Adrenal gland (tissue), 12 donors: ENCODE data around the gene NPAS3. TPM values are rescaled to one million over a fixed set of nuclear protein-coding genes. Genes with fewer than 3 reads are reported as not detected.

Source experiments
- DNase-seq, 7 donors: peaks; one replicate each; pipeline ENCODE4 v3.0.0-alpha.2; 2019 to 2020
- H3K27ac ChIP-seq, 5 donors: fragments of 200-600 bp; sonication (generic) in 4 of 5; 1 replicate in 3 of 5; 2 replicates in 2 of 5; pipeline versions ENCODE4 v1.5.1 to v1.8.0; 2016 to 2020; ENCODE audit warnings: mild to moderate bottlenecking in 1 of 5
- H3K27me3 ChIP-seq: fragments of 200-600 bp; 2 replicates; pipeline ENCODE4 v1.8.0; 2021
- H3K36me3 ChIP-seq, 2 donors: fragments of 200-600 bp; replicated peaks in 1 of 2; 1 replicate in 1 of 2; 2 replicates in 1 of 2; pipeline versions ENCODE4 v1.5.1 to v1.8.0; 2018 to 2022
- H3K4me1 ChIP-seq, 2 donors: fragments of 200-600 bp; replicated peaks in 1 of 2; 1 replicate in 1 of 2; 2 replicates in 1 of 2; pipeline versions ENCODE4 v1.5.1 to v1.8.0; 2018 to 2021
- H3K4me3 ChIP-seq, 4 donors: fragments of 200-600 bp; sonication (generic) in 3 of 4; one replicate each; pipeline ENCODE4 v1.5.1; 2016 to 2018
- H3K9me3 ChIP-seq, 3 donors: fragments of 200-600 bp; sonication (generic) in 1 of 3; replicated peaks in 1 of 3; 1 replicate in 2 of 3; 2 replicates in 1 of 3; pipeline versions ENCODE4 v1.5.1 to v1.8.0; 2016 to 2021
- CTCF ChIP-seq, 6 experiments: fragments of 450-650 bp in 4 of 6; fragments of 200-600 bp in 2 of 6; sonication (generic) in 1 of 6; IDR thresholded peaks; 1 replicate in 5 of 6; 2 replicates in 1 of 6; pipeline versions ENCODE4 v1.5.1 to v1.8.0; 2016 to 2021; ENCODE audit warnings: antibody characterized with exemption in 6 of 6, mild to moderate bottlenecking in 2 of 6, moderate library complexity in 1 of 6
- POLR2A ChIP-seq, 2 donors: fragments of 450-650 bp; IDR thresholded peaks; one replicate each; pipeline ENCODE4 v1.6.1; 2017; ENCODE audit warnings: antibody characterized with exemption in 2 of 2, mild to moderate bottlenecking in 2 of 2, moderate library complexity in 1 of 2
- WGBS, 4 donors: extraction: QIAGEN DNeasy Blood & Tissue Kit in 2 of 4; methylation state at CpG; one replicate each; pipeline versions ENCODE4 v1.1.5 to v1.1.7; 2013 to 2017; 5-methylcytosine and 5-hydroxymethylcytosine counted together
- intact Hi-C, 2 donors: fragments of 100-400 bp; cut with DNase I; formaldehyde crosslinking; loops; one replicate each; pipeline versions ENCODE4 v1.14.1 to v1.15.0; 2022 to 2023
- polyA plus RNA-seq, 3 donors: library from polyadenylated mRNA; stranded (reverse); fragments of 200-250 nt in 2 of 3; fragments of 350-450 nt in 1 of 3; fragmentation: Illumina TruSeq in 1 of 3; extraction: RNeasy Lipid Tissue Mini Kit (QIAGEN cat#74804) in 1 of 3; gene quantifications; one replicate each; pipeline ENCODE4 v1.2.3, GENCODE V29; 2013 to 2014
- total RNA-seq, 9 donors: library from RNA; depleted of rRNA in 4 of 9; stranded (reverse); fragments of >200 nt in 4 of 9; fragments of 120-200 nt in 1 of 9; fragmentation: NEBNext Ultra II Directional in 1 of 9; extraction: Animal tissue kit (Norgen Biotek cat#: 25700) in 1 of 9; gene quantifications; one replicate each; pipeline versions ENCODE4 v1.1.0 to v1.2.4, GENCODE V29; 2013 to 2023
- donor health status: healthy with polysubstance abuse.
- donor health status: Bipolar disorder and iron deficiency.
- donor health status: DM: yes; HTN: yes; CAD: no.
- donor health status: DM: no; HTN: no; CAD: no.
- donor health status: DM: no; HTN: no; CAD: no.
- donor health status: DM: yes; HTN: yes; CAD: no.

The NPAS3 gene
- total and polyA plus RNA-seq, 12 donors = 0.36 to 7.5 (median 1.5) TPM

GRCh38 chr14:33126433-33126832, 187.8 kb downstream of the NPAS3 start:
- no peak overlapping the region for H3K27ac ChIP-seq
- no peak for TF ChIP-seq CTCF (IDR thresholded peaks at IDR 0.05)
- TF ChIP-seq POLR2A (IDR thresholded peaks at IDR 0.05) = no peak
- intact Hi-C loops = no loop called here

GRCh38 chr14:33127531-33127930, 188.9 kb downstream of the NPAS3 start:
- TF ChIP-seq POLR2A (IDR thresholded peaks at IDR 0.05) (no peak), CTCF (IDR thresholded peaks at IDR 0.05) (no peak)
- Histone ChIP-seq H3K9me3 (no peaks in the 10 kb centered on the region), H3K27me3 (no peaks in the 10 kb centered on the region), H3K4me1 (no peaks in the 10 kb centered on the region), H3K27ac (no peak overlapping the region), H3K36me3 (no peaks in the 10 kb centered on the region), H3K4me3 (no peak overlapping the region)
- no peak for DNase-seq
- intact Hi-C loops = no loop called here
- 75 to 88% (median 84%) methylated on average over 1 of the region's 1 CpG for WGBS, 4 donors

More at GRCh38 chr14:33126433-33126832, 187.8 kb downstream of the NPAS3 start:
- WGBS, 4 donors = 92 to 100% (median 95%) methylated on average over 1 of the region's 1 CpG
- no peaks in the 10 kb centered on the region for H3K27me3 ChIP-seq
- no peaks in the 10 kb centered on the region for H3K36me3 ChIP-seq
- DNase-seq = no peak
- no peaks in the 10 kb centered on the region for H3K9me3 ChIP-seq
- no peaks in the 10 kb centered on the region for H3K4me1 ChIP-seq
- no peak overlapping the region for H3K4me3 ChIP-seq

- no peaks in the 10 kb centered on the region for H3K4me1 ChIP-seq
- no peak for TF ChIP-seq POLR2A (IDR thresholded peaks at IDR 0.05)
- TF ChIP-seq CTCF (IDR thresholded peaks at IDR 0.05) = no peak
- H3K36me3 ChIP-seq = no peaks in the 10 kb centered on the region
- 83 to 90% (median 88%) methylated on average over 2 of the region's 2 CpGs for WGBS, 4 donors
- H3K9me3 ChIP-seq = no peaks in the 10 kb centered on the region
- intact Hi-C loops = no loop called here
- H3K27ac ChIP-seq = no peak overlapping the region
- no peaks in the 10 kb centered on the region for H3K27me3 ChIP-seq
- no peak for DNase-seq
- H3K4me3 ChIP-seq = no peak overlapping the region
Measured at GRCh38 chr14:33131801-33132200, 193.1 kb downstream of the NPAS3 start.

- H3K27ac ChIP-seq = no peak overlapping the region
- no peaks in the 10 kb centered on the region for H3K27me3 ChIP-seq
- 75 to 83% (median 78%) methylated on average over 4 of the region's 4 CpGs for WGBS, 4 donors
- H3K9me3 ChIP-seq = no peaks in the 10 kb centered on the region
- no peak for DNase-seq
- H3K4me3 ChIP-seq = no peak overlapping the region
- H3K4me1 ChIP-seq = no peaks in the 10 kb centered on the region
- TF ChIP-seq CTCF (IDR thresholded peaks at IDR 0.05) = no peak
- TF ChIP-seq POLR2A (IDR thresholded peaks at IDR 0.05) = no peak
- intact Hi-C loops = no loop called here
- H3K36me3 ChIP-seq = no peaks in the 10 kb centered on the region
Measured at GRCh38 chr14:33134162-33134561, 195.5 kb downstream of the NPAS3 start.
